Measurements from ENCODE around the gene GLG1.

The GLG1 gene

DNA sequence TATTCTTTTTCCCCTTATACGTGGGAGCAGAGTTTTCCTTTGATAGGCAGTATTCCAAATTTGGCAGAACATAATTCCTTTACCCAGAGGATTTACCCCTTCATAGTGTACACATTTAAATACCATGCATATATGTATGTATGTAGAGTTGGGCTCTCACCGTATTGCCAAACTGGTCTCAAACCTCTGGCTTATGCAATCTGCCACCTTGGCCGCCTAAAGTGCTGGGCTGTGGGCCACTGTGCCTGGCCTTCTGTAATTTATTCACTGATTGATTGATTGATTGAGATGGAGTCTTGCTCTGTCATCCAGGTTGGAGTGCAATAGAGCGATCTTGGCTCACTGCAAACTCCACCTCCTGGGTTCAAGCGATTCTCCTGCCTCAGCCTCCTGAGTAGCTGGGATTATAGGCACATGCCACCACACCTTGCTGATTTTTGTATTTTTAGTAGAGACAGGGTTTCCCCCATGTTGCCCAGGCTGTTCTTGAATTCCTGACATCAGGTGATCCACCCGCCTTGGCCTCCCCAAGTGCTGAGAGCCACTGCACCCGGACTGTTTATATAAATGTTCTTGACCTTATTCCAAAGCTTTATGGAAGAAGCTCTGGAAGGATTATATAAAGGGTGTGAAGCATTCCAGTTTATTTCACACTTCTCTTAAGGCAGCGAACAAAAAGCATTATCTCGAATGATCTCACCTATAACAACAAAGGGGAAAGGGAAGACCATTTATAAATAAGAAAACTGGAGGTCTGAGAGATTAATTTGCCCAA lies 14.9 kb downstream of the GLG1 start:
- TF ChIP-seq CTCF (IDR thresholded peaks at IDR 0.05), result no peak

- no peak for TF ChIP-seq CTCF (IDR thresholded peaks at IDR 0.05)
Measured at GRCh38 chr16:74586948-74587347, 20.0 kb downstream of the GLG1 start.

- TF ChIP-seq CTCF (IDR thresholded peaks at IDR 0.05), result no peak
Measured at GRCh38 chr16:74585846-74586443, 21.0 kb downstream of the GLG1 start.

DNA sequence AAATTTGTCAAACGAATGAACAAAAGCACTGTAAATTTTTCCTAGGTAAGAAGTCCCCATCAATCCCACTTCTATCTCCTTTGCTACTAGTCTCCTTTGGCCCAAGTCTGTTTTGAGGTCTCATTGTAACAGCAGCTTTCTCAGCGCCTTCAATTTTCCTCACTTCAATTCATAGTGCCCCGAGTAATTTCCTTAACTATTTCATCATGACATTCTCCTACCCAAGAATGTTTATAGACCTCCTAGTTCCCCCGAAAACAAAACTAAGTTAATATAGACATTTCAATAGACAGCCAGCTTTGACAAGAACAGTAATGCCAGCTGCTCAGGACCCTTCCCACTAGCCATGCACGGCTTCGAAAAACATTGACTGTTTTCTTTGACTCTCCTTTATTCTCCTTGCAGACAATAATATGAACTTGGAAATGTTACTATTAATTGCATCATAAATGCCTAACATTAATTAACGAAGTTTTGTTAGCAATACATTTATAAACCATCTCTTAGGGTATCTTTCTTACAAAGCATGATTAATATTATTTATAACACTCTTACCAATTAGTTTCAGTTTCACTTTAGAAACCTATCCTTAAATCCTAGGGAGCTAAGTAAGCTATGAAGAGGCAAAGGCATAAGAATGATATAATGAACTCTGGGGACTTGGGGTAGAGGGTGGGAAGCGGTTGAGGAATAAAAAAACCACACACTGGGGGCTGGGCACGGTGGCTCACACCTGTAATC lies 22.8 kb downstream of the GLG1 start:
- no peak for TF ChIP-seq CTCF (IDR thresholded peaks at IDR 0.05)

- no peak for TF ChIP-seq CTCF (IDR thresholded peaks at IDR 0.05)
Measured at GRCh38 chr16:74582970-74583369, 23.9 kb downstream of the GLG1 start.

DNA sequence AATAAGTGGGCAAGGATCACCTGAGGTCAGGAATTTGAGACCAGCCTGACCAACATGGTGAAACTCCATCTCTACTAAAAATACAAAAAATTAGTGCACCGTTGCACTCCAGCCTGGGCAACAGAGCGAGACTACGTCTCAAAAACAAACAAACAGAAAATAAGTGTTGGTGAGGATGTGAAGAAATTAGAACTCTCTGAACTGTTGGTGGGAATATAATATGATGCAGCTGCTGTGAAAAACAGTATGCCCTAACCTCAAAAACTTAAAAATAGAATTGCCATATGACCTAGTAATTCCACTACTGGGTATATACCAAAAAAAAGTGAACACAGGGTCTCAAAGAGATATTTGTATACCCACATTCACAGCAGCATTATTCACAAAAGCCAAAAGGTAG lies 26.1 kb downstream of the GLG1 start:
- no peak for TF ChIP-seq CTCF (IDR thresholded peaks at IDR 0.05)

GRCh38 chr16:74578838-74579237 lies 28.1 kb downstream of the GLG1 start:
- TF ChIP-seq CTCF (IDR thresholded peaks at IDR 0.05), result no peak

Data from LNCAP (cell line).